Breast epithelium (tissue), 4 donors: ENCODE data around the gene LENG8. TPM values are rescaled to one million over a fixed set of nuclear protein-coding genes. Genes with fewer than 3 reads are reported as not detected.
A peak's percentile ranks its signal among the peaks of the same experiment; 100 is the strongest.

ENCODE experiments used
- DNase-seq, 2 donors: peaks; one replicate each; pipeline ENCODE4 v3.0.0-alpha.2; 2019; ENCODE audit warnings: low spot score in 2 of 2
- H3K27ac ChIP-seq, 2 donors: fragments of 200-600 bp; sonication (generic) in 1 of 2; one replicate each; pipeline ENCODE4 v1.5.1; 2016 to 2019; ENCODE audit warnings: mild to moderate bottlenecking in 1 of 2
- H3K27me3 ChIP-seq, 2 donors: fragments of 200-600 bp; sonication (generic) in 1 of 2; one replicate each; pipeline versions ENCODE4 v1.5.1 to v1.6.0; 2017 to 2019; ENCODE audit warnings: control low read depth in 1 of 2, mild to moderate bottlenecking in 1 of 2
- H3K36me3 ChIP-seq: fragments of 200-600 bp; one replicate; pipeline ENCODE4 v1.5.1; 2019
- H3K4me1 ChIP-seq, 2 donors: fragments of 200-600 bp; sonication (generic); one replicate each; pipeline ENCODE4 v1.5.1; 2016 to 2019; ENCODE audit warnings: control low read depth in 1 of 2
- H3K4me3 ChIP-seq, 3 donors: fragments of 200-600 bp; sonication (generic); 1 replicate in 2 of 3; 2 replicates in 1 of 3; pipeline ENCODE4 v1.5.1; 2016 to 2019; ENCODE audit warnings: mild to moderate bottlenecking in 3 of 3, moderate library complexity in 2 of 3
- H3K9me3 ChIP-seq, 2 donors: fragments of 200-600 bp; sonication (generic) in 1 of 2; one replicate each; pipeline ENCODE4 v1.5.1; 2016 to 2019; ENCODE audit warnings: control low read depth in 1 of 2
- CTCF ChIP-seq, 3 donors: fragments of 450-650 bp; IDR thresholded peaks; one replicate each; pipeline ENCODE4 v1.5.1; 2016 to 2017; ENCODE audit warnings: antibody characterized with exemption in 3 of 3, mild to moderate bottlenecking in 3 of 3, moderate library complexity in 3 of 3
- POLR2A ChIP-seq: fragments of 450-650 bp; IDR thresholded peaks from one replicate; pipeline ENCODE4 v1.6.1; 2016; ENCODE audit warnings: antibody characterized with exemption, mild to moderate bottlenecking, moderate library complexity
- POLR2AphosphoS5 ChIP-seq, 3 donors: sonication (generic); formaldehyde crosslinking; IDR thresholded peaks; one replicate each; pipeline ENCODE4 v1.6.1; 2017; ENCODE audit warnings: antibody characterized with exemption in 3 of 3
- intact Hi-C: fragments of 100-400 bp; cut with DNase I; formaldehyde crosslinking; loops from one replicate; pipeline ENCODE4 v1.15.1; 2023; ENCODE audit warnings: low total_unique reads
- total RNA-seq, 3 donors: library from RNA; depleted of rRNA; stranded (reverse); fragments of >200 nt; gene quantifications; one replicate each; pipeline ENCODE4 v1.1.0, GENCODE V29; 2016

Gene LENG8
- total RNA-seq, 3 donors from 2014 or later, result 82.9 to 204 (median 148) TPM

GRCh38 chr19:54420068-54420382, 29.0 kb upstream of the LENG8 start:
- peak overlapping the region; percentile 54 to 66 for H3K27ac ChIP-seq
- H3K4me1 ChIP-seq, result no peaks in the 10 kb centered on the region
- intact Hi-C loops, result no loop called here
- no peak for TF ChIP-seq POLR2AphosphoS5 (IDR thresholded peaks at IDR 0.05)
- TF ChIP-seq POLR2A, result no peak
- TF ChIP-seq CTCF (IDR thresholded peaks at IDR 0.05), result no peak
- peak overlapping the region in 2 of 3 donors; percentile 42 to 60 for H3K4me3 ChIP-seq
- no peaks in the 10 kb centered on the region for H3K9me3 ChIP-seq
- no peak for DNase-seq
- H3K36me3 ChIP-seq, result no peaks in the 10 kb centered on the region
- peaks cover 5 to 38% of the 10 kb centered on the region in 2 donors for H3K27me3 ChIP-seq

- peaks cover 0 to 33% of the 10 kb centered on the region in 2 donors for H3K27me3 ChIP-seq
- intact Hi-C loops, result no loop called here
- peak overlapping the region; percentile 54 to 66 for H3K27ac ChIP-seq
- H3K36me3 ChIP-seq, result no peaks in the 10 kb centered on the region
- peak in 1 of 2 donors; percentile 41 for DNase-seq
- TF ChIP-seq POLR2A (no peak), CTCF (IDR thresholded peaks at IDR 0.05) (no peak), POLR2AphosphoS5 (IDR thresholded peaks at IDR 0.05) (no peak)
- no peaks in the 10 kb centered on the region for H3K4me1 ChIP-seq
- H3K9me3 ChIP-seq, result no peaks in the 10 kb centered on the region
- H3K4me3 ChIP-seq, result peak overlapping the region in 2 of 3 donors; percentile 42 to 60
These were observed 28.4 kb upstream of the LENG8 start for GRCh38 chr19:54420383-54421168.

- no peaks in the 10 kb centered on the region for H3K9me3 ChIP-seq
- peak overlapping the region in 1 of 3 donors; percentile 60 for H3K4me3 ChIP-seq
- no peak for DNase-seq
- H3K27me3 ChIP-seq, result peaks cover 0 to 27% of the 10 kb centered on the region in 2 donors
- H3K4me1 ChIP-seq, result no peaks in the 10 kb centered on the region
- peak overlapping the region; percentile 54 to 66 for H3K27ac ChIP-seq
- TF ChIP-seq CTCF (IDR thresholded peaks at IDR 0.05) (no peak), POLR2AphosphoS5 (IDR thresholded peaks at IDR 0.05) (no peak), POLR2A (no peak)
- intact Hi-C loops, result no loop called here
- H3K36me3 ChIP-seq, result no peaks in the 10 kb centered on the region
These were observed 27.9 kb upstream of the LENG8 start for GRCh38 chr19:54421169-54421516.

GRCh38 chr19:54421521-54421920, 27.5 kb upstream of the LENG8 start:
- intact Hi-C loops, result no loop called here
- H3K27ac ChIP-seq, result no peak overlapping the region
- H3K4me1 ChIP-seq, result no peaks in the 10 kb centered on the region
- H3K27me3 ChIP-seq, result peaks cover 0 to 23% of the 10 kb centered on the region in 2 donors
- H3K4me3 ChIP-seq, result no peak overlapping the region
- no peaks in the 10 kb centered on the region for H3K9me3 ChIP-seq
- TF ChIP-seq POLR2AphosphoS5 (IDR thresholded peaks at IDR 0.05) (no peak), CTCF (IDR thresholded peaks at IDR 0.05) (no peak)
- H3K36me3 ChIP-seq, result no peaks in the 10 kb centered on the region
- DNase-seq, result no peak

- no peak for DNase-seq
- TF ChIP-seq CTCF (IDR thresholded peaks at IDR 0.05) (no peak), POLR2A (no peak), POLR2AphosphoS5 (IDR thresholded peaks at IDR 0.05) (no peak)
- H3K4me3 ChIP-seq, result no peak overlapping the region
- no peaks in the 10 kb centered on the region for H3K36me3 ChIP-seq
- intact Hi-C loops, result no loop called here
- peaks cover 0 to 17% of the 10 kb centered on the region in 2 donors for H3K27me3 ChIP-seq
- H3K9me3 ChIP-seq, result no peaks in the 10 kb centered on the region
- no peak overlapping the region for H3K27ac ChIP-seq
- no peaks in the 10 kb centered on the region for H3K4me1 ChIP-seq
These were observed 26.9 kb upstream of the LENG8 start for GRCh38 chr19:54422136-54422535.
